ENCODE measurements around the gene AFAP1L2.

Gene AFAP1L2

DNA sequence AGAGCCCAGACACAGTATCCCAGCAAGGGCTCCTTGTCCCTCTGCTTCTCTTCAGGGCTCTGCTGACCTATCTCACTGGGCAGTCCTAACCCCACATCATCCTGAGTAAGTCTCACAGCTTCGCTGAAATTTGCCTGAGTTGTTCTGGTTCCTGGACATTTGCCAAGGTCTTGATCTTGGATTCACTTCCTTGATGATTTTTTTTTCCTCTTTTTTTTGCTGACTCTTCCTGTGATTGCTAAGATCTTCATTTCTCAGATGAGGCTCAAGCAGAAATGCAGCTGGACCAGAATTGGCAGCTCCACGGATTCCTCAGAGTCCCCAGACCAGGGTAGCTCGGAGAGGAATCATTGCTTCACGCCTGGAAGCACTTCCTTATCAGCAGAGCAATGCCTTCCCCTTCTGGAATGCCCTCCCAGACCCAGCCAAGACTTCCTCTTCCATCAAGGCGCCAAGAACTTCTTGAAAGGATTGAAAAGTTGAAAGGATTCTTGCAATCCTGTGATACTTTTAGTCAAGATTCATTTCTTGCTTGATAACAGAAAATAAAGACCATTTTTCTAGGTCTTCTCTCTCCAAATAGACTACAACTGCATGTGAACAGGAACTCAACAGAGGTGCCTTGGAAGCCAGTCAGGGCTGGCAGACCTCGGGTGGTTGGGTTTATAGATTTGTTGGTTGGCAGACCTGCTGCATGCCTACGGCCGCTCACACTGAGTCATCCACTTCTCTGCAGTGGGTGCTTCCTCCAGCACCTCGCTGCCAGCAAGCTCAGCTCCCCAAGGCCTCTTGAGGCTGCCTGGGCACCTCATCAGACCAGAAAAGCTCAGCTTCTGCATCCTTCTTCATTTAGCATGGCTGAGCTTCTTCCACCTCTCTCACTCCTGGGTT lies 8.8 kb upstream of the AFAP1L2 start:
- no peak for DNase-seq

DNA sequence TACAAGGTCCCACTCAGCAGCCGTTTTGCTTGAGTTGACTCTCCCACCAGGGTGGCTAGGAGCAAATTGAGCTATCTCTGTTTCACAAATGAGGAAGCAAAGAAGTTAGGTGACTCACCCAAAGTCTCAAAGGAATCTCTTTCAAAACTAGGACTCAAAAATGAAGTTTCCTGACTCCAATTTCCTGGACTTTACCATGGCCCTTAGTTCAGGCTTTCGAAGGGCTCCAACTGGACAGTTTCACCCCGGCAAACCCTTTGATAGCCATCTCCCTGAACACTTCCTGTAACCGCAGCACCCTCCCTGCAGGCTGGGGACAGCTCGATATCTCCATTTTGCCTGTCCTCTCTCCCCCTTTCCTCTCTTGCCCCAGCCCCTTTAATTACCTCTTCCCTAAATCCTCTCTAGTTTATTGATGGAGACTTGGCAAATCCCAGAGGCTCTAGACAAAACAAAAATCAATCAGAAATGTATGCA lies 4.7 kb upstream of the AFAP1L2 start:
- no peak for DNase-seq

DNA sequence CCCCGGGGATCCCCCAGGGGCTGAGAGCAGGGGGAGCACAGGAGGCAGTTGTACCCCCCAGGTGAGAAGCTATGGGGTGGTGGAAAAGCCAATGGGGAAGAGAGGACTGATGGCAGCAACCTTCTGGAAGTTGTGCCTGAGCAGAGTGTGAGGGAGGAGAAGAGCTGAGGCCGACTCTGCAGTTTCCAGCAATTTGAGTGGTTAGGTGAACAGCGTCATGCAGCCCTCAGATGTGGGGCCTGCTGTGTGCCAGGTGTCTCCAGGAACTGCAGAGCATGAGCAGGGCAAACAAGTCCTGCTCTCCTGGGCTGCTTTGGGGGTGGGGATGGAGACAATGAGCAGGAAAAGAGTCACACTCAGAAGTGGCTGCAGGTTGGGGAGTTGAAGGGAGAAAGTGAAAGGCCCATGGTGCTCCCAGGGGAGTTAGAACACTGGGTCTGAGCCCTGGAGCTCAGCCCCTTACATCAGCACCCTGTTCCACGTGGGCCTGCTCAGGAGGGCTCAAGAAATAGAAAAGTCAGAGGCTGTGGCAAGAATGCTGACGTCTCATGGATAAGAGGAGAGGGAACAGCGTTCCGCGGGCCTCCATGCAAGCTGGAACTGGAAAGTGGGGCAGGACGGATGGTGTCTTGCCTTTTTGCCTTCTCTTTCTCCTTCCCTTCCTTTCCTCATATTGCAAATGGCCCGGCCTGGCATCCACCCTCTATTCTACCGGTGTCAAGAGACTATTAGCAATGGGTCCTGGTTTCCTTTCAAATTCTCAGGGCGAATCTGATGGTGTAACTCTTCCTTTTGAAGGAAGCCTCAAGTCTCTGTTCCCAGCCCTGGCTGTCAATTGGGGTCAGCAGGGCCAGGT lies 4.0 kb upstream of the AFAP1L2 start:
- no peak for DNase-seq

DNA sequence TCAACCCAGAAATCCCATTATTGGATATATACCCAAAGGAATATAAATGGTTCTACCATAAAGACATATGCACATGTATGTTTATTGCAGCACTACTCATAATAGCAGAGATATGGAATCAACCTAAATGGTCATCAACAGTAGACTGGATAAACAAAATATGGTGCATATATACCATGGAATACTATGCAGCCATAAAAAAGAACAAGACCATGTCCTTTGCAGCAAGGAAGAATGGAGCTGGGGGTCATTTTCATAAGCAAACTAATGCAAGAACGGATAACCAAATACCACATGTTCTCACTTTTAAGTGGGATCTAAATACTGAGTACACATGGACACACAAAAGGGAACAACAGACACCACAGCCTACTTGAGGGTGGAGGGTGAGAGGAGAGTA lies 2.2 kb upstream of the AFAP1L2 start:
- DNase-seq: no peak

DNA sequence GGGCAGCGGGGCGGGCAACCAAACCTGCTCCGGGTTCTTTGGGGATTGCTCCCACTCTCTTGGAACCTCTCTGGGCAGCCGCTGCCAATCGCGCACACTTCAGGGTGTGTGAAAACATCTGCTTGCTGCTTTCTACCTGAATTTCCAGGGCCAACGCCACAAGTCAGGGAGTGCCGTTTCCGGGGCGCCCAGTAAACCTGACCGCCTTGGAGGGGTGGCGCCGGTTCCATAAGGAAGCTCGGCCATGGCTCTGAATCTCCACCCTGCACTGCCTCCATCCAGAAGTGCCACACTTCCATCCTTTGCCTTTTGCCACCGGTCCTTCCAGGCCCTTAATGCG lies 679 bp upstream of the AFAP1L2 start:
- no peak for DNase-seq

DNA sequence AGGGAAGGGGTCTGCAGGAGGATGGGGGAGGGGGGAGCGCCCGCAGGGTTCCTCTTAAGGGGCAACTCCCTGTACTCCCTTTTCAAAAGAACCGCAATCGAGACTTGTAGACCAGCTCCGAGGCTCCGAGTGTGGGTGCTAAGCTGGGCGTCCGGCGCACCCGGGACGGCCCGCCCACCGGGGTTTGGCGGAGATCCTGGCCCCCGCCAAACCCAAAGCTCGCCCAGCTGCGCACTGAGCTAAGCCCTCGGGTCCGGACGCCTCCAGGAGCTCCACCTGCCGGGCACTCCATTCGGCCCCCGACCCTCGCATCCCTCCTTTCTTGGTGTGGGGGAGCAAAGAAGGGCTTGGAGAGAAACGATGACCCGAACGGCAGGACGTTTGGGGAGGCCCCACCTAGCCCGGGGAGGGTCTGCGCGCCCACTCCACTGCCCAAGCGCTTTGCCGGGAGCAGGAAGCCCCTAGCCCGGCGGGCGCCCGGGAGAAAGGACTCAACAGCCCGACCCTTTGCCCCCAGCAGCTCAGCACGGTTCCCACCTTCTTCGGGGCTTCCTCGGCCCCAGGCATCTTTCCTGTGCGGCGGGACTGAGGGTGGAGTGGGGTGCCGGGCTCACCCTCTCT lies 651 bp downstream of the AFAP1L2 start:
- DNase-seq: peak in 1 of 2 experiments; percentile 12

DNA sequence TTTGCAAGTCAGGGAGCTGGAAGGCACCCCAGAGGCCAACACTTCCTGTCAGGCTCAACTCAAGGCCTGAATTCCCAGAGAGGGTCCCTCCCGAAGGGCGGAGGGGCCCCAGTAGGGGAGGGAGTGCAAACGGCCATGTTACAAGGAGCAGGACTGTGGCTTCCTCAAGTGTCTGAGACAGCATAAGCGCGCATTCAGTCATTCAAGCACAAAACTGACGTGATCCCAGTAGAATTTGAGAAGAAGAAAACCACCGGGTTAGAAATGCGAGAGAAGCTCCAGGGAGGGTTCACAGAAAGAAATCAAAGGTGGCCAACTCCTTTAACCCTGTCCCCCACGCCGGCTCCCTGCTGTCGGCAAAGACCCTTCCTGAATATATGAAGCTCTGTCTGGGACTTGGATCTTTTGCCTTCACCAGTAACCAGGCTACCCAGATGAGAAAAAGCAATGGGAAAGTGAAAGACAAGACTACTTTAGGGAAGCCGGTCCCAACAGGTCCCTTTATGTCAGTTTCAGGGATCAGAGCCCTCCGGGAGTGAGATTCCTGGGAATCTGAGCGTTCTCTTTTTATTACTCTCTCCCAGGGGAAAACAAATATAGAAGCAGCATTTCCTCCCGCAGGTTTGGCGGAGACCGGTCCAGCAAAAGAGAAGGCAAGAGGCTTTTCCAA lies 1.3 kb downstream of the AFAP1L2 start:
- DNase-seq: no peak

DNA sequence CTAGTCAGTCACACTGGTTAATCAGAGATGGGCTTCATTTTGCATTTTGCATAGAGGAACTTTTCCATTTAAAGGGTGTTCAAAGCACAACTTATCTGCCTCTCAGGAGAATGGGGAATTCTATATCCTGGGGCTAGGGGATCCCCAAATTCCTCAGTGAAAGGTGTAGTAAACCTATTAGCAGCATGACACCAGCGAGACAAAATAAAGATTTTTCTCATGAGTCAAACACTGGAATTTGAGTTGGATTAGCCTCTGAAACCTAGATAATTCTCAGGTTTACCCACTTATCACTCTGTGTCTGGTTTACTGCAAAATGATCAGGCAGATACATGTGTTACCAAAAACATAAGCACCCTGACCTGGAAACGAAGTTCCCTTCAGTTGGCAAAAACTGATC lies 2.1 kb downstream of the AFAP1L2 start:
- DNase-seq: no peak

DNA sequence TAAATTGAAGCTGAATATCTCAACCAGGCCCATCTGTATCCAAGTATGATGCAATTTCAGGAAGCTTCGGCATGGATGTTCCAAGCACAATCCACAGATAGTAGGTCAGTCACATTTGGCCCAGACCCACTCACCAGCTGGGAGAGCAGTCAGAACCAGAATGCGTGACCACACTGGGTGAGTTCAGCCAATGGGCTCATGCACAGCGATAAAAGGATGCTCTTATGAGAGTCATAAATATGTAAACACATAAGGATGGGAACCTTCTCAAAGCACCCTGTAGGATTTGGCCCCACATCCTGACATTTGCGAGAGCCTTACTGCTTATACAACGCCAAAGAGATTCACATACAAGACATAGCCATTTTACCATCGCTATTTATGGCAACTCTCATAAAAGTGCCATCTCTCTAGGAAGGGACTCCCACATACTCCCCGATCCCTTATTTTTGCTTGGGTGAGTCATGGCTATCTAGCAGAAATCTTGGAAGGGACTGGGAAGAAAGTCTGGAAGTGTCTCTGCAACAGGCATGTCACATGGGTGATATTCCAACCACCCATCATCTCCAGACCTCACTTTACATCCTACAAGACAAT lies 3.0 kb downstream of the AFAP1L2 start:
- DNase-seq: no peak

DNA sequence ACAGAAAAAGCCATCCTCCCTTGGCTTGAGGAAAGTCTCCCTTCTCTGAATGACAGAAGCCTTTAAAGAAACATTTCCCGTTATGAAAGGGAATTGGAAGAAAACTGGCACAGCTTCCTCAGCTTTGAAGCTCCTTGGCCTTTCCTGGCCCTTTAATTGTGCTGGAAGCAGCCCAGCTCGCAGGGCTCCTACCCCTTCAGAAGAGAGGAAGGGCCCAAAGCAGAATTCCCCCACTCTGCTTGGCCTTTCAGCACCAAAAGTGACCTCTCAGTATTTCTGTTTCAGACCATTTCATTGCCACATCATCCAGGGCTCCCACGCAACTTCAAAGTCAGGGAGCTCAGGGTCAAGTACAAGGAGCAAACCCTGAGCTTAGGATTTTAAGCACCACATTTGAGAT lies 4.2 kb downstream of the AFAP1L2 start:
- no peak for DNase-seq

DNA sequence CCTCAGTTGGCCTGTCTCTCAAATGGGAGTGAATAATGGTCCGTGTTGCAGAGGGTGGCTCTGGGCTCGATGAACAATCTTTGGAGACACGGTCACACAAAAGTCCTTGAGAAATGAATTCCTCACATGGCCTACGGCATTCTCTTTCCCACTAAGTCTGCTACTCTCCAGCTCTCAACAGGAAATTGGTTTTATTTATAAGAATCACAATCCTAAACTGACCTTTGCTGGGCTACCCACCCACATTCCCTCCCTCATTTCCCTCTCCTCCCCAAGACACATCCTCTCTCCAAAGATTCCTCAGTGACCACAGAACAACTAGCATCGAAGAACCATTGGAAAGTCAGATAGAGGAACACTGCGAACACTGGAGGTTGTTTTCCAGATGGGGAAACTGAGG lies 4.7 kb downstream of the AFAP1L2 start:
- no peak for DNase-seq

DNA sequence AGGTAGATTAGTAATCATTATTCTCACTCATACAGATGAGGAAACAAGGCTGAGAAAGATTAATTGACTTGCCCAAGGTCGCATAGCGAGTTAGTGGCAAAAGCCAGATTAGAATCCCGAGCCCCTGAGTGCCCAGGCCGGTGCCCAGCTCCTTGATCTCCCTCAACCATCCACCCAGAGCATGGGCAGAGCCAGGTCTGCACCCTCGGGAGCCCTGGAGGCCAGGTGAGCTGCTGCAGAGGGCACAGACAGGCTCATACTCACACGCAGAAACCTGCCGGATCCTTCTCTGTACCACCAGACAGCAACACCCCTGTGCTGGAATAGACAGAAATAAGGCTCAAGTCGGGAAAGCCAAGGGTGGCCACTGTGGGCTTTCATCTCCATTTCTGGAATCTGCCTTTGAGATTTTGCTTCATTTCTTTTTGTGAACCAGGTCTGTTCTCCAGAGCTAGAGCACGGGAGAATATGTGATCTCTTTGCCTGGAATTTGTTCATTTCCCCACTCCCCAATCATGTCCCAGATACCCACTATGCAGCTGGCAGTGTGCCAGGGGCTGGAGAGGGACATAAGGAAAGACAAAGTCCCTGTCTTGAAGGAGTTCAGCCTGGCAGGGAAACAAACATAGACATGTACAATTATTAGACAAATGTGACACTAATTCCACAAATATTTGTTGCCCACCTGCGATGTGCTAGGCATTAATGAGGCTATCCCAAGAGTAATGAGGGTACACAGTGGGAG lies 5.5 kb downstream of the AFAP1L2 start:
- DNase-seq: no peak

DNA sequence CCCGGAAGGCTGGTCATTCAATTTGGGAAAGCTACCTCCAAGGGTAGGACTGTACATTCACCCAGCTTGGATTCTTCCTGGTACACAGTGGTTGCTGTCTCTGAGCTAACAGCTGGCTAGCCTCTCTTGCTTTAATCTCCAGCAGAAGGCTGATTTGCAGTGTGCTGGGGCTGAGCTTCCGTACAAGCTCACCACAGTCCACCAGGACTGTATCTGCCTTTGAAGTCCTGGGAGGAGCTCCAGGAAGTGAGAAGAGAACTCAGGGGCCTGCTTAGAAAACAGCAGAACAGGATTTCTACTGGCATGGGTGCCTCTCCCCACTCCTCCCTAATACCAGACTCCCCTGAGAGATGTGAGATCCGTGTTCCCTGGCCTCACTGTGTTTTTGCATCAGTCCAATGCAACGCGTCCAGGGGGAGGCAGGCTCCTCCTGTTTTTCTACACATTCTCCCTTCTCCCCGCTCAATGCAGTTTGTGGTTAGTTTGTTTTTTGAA lies 6.6 kb downstream of the AFAP1L2 start:
- DNase-seq: no peak

DNA sequence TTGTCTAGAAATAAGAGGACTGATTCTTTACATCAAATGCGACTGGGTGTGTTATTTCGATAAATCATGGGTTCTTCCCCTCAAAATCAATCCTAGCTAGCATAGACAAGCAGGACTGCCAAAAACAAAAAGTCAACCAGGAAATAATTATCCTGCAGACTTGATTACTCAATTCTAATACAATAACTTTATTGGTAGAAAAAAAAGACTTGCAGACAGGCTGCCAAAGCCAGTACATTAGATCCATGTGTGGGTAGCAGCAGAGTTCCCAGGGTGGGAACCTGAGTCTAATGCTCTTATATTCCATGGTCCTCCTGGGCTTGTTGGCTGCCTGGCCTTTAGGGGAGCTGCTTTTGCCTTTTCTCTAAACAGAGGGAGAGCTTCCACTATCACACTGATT lies 7.8 kb downstream of the AFAP1L2 start:
- no peak for DNase-seq

DNA sequence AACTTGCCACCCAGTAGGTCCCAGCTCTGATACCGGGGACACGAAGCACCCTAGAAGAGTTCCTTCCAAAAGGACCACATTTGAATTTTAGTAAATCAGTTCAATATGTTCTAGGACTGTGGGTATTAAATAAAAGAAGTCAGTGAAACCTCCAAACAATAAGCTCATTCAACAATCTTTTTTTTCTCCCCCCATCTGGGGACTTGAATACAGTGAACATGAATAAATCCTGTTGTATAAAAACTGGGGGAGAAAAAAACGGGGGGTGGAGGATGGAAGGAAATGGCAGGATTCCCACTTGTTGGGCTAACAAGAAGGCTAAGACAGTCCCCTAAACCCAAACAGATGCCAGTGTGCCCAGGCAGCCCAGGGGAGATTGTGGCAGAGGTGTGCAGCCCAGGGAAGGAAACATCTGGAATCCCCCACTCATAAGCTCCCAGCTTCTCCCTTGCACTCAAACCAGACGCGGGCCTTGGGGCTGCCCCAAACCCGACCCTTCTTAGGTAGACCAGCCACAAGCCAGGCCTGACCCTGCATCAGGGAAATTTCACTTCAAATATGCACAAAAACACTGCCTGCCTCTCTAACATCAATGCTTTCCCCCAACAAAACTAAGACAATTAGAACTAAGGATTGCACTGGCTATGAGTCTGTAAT lies 8.8 kb downstream of the AFAP1L2 start:
- DNase-seq: no peak

DNA sequence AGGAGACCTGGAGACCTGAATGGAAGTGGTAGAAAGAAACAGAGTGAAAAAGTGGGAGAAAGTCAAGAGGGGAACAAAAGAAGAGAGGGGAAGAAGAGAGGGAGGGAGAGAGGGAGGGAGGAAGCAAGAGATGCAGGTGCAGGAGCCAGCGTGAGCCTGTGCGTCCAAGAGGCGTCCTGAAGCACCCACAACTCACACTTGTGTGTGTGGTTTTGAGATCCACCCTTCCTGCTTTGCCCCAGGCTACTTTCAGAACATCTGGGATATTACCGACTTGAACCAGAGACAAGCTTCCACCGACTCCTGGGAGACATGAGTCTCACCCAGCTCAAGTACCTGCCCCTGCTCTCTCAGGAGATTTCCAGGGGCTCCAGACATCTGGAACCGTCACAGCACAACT lies 9.8 kb downstream of the AFAP1L2 start:
- DNase-seq: no peak

DNA sequence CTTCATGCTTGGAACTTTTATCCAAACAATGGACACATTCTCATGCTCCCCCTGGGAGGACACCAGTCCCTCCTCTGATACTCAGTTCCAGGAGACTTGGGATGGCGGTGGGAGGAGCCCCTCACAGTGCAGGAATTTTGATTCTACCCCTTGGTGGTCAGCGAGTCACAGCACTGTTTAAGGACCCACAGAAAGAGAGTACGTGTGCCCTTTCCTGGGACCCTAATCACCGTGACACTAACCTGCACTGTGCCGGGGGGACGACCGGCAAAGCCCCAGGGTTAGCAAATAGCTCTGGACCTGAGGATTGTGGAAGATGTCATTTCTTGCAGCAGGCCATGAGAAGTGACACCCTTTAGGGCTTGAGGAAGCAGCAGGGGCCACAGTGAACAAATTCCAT lies 10.4 kb downstream of the AFAP1L2 start:
- no peak for DNase-seq

DNA sequence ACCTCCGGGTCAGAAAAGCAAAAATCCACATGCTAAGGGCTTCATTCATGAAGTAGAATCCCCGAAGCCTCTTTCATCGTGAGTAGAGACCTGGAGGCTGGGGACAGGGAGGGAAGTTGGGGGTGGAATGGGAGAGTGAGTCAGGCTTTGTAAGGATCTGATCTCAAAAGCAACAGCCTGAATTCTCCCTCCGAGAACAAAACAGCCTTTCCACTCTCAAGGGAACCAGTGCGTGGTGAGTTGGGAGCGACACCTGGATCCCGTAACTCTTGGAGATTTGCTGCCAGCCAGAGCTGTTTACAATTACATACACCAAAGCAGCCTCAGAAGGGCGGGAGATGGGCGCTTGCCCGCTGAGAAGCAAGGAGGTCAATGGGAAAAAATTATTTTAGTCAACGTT lies 10.8 kb downstream of the AFAP1L2 start:
- DNase-seq: no peak

DNA sequence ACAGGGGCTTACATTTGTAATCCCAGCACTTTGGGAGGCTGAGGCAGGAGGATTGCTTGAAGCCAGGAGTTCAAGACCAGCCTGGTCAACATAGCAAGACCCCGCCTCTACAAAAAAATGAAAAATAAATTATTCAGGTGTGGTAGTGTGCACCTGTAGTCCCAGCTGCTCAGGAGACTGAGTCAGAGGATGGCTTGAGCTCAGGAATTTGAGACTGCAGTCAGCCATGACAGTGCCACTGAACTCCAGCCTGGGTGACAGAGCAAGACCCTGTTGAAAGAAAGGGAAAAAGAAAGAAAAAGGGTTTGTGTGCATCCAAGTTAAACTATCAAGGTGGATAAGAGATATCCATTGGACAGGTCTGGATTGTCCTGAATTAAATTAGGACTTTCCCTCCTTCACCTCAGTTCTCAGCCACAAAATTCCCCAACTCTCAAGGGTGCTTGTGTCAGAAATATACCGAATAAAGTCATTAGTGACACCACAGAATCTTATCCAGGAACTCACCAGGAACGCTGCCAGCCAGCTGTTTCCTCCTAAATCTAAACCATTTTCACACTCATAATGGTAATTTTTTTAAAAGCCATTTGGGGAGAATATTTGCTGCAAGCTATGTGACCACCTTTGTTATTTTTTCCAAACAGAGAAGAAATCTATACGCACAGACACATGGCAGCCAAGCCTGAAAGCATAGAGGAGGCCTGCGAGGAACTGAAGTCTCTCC lies 12.0 kb downstream of the AFAP1L2 start:
- no peak for DNase-seq

DNA sequence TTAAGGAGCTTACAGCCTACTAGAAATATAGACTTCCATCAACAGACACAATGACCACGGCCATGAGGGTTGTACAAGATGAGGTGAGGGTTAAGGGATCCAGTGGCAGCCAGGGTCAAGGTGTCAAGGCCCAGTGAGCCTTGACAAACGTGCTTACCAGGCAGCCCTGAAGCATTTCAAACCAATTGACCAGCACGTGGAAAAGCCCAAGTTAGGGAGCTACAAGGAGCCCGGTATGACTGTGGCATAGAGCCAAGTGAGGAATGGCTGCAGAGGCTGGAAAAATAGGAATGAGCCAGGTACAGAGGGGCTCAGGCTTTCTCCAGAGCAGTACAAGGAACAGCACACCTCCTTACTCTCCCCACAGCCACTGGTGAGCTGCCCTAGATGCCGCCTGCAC lies 12.7 kb downstream of the AFAP1L2 start:
- DNase-seq: no peak

Data from NCI-H526 (cell line).